H1 (cell line): ENCODE results near the gene FAM83C.

ENCODE experiments used
- ATF2 ChIP-seq: IDR thresholded peaks from 2 replicates; pipeline ENCODE4 v1.6.1; 2012; ENCODE audit warnings: low read length, inconsistent platforms
- BCL11A ChIP-seq, 2 experiments: IDR thresholded peaks; one replicate each; pipeline ENCODE4 v1.6.1; 2011; ENCODE audit warnings: low read depth in 2 of 2, low read length in 2 of 2, mild to moderate bottlenecking in 2 of 2
- CEBPB ChIP-seq: IDR thresholded peaks from 2 replicates; pipeline ENCODE4 v1.6.1; 2012; ENCODE audit warnings: low read depth, low read length
- CTCF ChIP-seq, 3 experiments: IDR thresholded peaks; 1 replicate in 2 of 3; 2 replicates in 1 of 3; pipeline versions ENCODE4 v1.5.1 to v1.6.1; 2011; ENCODE audit warnings: low read length in 3 of 3, mild to moderate bottlenecking in 3 of 3, inconsistent platforms in 2 of 3, low read depth in 1 of 3, moderate library complexity in 1 of 3; ENCODE audit not compliant: insufficient read depth in 1 of 3; ENCODE audit errors: control extremely low read depth in 1 of 3
- EZH2 ChIP-seq: fragments of 200-600 bp; sonication (generic); IDR thresholded peaks from 2 replicates; pipeline ENCODE4 v1.7.1; 2012; ENCODE audit warnings: low read depth, mild to moderate bottlenecking, moderate library complexity, low read length, inconsistent platforms; ENCODE audit not compliant: severe bottlenecking
- JUND ChIP-seq: IDR thresholded peaks from 2 replicates; pipeline ENCODE4 v1.6.1; 2011; ENCODE audit warnings: mild to moderate bottlenecking, improper control_type of control experiment, low read length
- KDM1A ChIP-seq: fragments of 200-600, 300-600 bp; sonication (generic); IDR thresholded peaks from 2 replicates; pipeline ENCODE4 v1.7.1; 2016; ENCODE audit warnings: mild to moderate bottlenecking, low read length, borderline replicate concordance
- POLR2A ChIP-seq, 2 experiments: IDR thresholded peaks; 1 replicate in 1 of 2; 2 replicates in 1 of 2; pipeline ENCODE4 v1.6.1; 2011; ENCODE audit warnings: low read depth in 2 of 2, low read length in 2 of 2, mild to moderate bottlenecking in 2 of 2; ENCODE audit errors: control extremely low read depth in 1 of 2
- POLR2AphosphoS5 ChIP-seq: IDR thresholded peaks from 2 replicates; pipeline ENCODE4 v1.6.1; 2011; ENCODE audit warnings: low read depth, low read length
- RAD21 ChIP-seq, 2 experiments: IDR thresholded peaks in 1 of 2; conservative IDR thresholded peaks in 1 of 2; 2 replicates each; pipeline ENCODE4 v1.6.1; 2011; ENCODE audit warnings: low read depth in 2 of 2, low read length in 2 of 2, improper control_type of control experiment in 1 of 2, inconsistent platforms in 1 of 2, mild to moderate bottlenecking in 1 of 2, moderate library complexity in 1 of 2
- RFX5 ChIP-seq: IDR thresholded peaks from 2 replicates; pipeline ENCODE4 v1.6.1; 2011; ENCODE audit warnings: low read depth, low read length, improper control_type of control experiment, borderline replicate concordance
- TAF7 ChIP-seq: optimal IDR thresholded peaks from 2 replicates; pipeline ENCODE3; 2011; ENCODE audit warnings: low read depth, mild to moderate bottlenecking, inconsistent platforms, low read length, moderate library complexity, borderline replicate concordance
- TBP ChIP-seq: IDR thresholded peaks from 2 replicates; pipeline ENCODE4 v1.6.1; 2011; ENCODE audit warnings: low read depth, low read length, improper control_type of control experiment

GRCh38 chr20:35293303-35294292 is 1.4 kb upstream of the FAM83C start:
- TF ChIP-seq KDM1A, result no peak
- TF ChIP-seq TAF7, result no peak
- no peak for TF ChIP-seq CTCF (IDR thresholded peaks at IDR 0.05; ENCODE audit: control extremely low read depth in 1 of 3, insufficient read depth in 1 of 3, low read depth in 1 of 3, low read length in 3 of 3)
- TF ChIP-seq TBP, result no peak
- TF ChIP-seq POLR2AphosphoS5, result no peak
- no peak for TF ChIP-seq BCL11A (IDR thresholded peaks at IDR 0.05; ENCODE audit: low read depth in 2 of 2, low read length in 2 of 2)
- TF ChIP-seq CEBPB, result no peak
- TF ChIP-seq EZH2, result no peak
- TF ChIP-seq ATF2, result no peak
- no peak for TF ChIP-seq POLR2A (IDR thresholded peaks at IDR 0.05; ENCODE audit: control extremely low read depth in 1 of 2, low read depth in 2 of 2, low read length in 2 of 2)
- TF ChIP-seq RAD21 (IDR thresholded peaks at IDR 0.05 in 1 of 2, conservative IDR thresholded peaks at IDR 0.05 in 1 of 2; ENCODE audit: low read depth in 2 of 2, low read length in 2 of 2), result no peak
- no peak for TF ChIP-seq JUND
- TF ChIP-seq RFX5, result no peak
